Left hindlimb (tissue), 1 donor: Measurements from ENCODE around the gene ZNF697.
"Not testable (repeated sequence)": the region's sequence is repeated elsewhere in the genome, so short reads cannot be mapped to it uniquely, and the experiment has no call there.

Source experiments
- DNase-seq: peaks from one replicate; pipeline ENCODE4 v3.0.0-alpha.2; 2018

Gene ZNF697

GRCh38 chr1:119647734-119648619, at the start of gene ZNF697:
ZNF697 (minus strand) TSS chr1:119648266; CDS start chr1:119626100, 22,166 bp downstream.
- peak; percentile 96 for DNase-seq

- DNase-seq: no peak
Observed at GRCh38 chr1:119697598-119697997, 49.5 kb upstream of the ZNF697 start.

DNA sequence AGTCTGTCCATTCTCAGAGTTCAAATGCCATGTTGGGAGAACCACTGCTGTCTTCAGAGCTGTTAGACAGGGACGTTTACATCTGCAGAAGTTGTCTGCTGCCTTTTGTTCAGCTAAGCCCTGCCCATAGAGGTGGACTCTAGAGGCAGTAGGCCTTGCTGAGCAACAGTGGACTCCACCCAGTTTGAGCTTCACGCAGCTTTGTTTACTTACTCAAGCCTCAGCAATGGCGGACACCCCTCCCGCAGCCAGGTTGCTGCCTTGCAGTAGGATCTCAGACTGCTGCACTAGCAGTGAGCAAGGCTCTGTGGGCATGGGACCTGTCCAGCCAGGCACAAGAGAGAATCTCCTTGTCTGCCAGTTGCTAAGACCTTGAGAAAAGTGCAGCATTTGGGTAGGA, 48.8 kb upstream of the ZNF697 start:
- not testable (repeated sequence) for DNase-seq

GRCh38 chr1:119689511-119689910, 41.4 kb upstream of the ZNF697 start:
- DNase-seq: no peak

- no peak for DNase-seq
Observed at GRCh38 chr1:119688810-119689209, 40.7 kb upstream of the ZNF697 start.

- no peak for DNase-seq
Observed at GRCh38 chr1:119687434-119688079, 39.5 kb upstream of the ZNF697 start.

DNA sequence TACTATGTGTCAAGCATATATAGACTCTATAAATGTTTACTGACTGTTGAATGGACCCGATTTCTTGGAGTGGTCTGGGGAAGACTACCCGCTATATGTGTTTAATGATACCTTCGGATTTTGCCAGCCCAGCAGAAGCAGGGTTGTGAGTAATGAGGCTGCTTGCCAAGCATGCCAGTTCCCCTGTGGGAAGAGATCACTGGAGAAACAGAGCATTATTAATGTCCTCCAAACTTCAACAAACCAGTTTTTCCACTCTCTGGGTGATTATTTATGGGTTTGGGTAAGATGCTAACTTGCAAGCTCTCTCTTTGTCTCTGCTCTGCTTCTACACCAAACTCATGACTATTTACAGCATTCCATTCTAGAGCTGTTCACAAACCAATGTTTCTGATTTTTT, 38.6 kb upstream of the ZNF697 start:
- DNase-seq: no peak

- DNase-seq: no peak
Observed at GRCh38 chr1:119683893-119684292, 35.8 kb upstream of the ZNF697 start.

DNA sequence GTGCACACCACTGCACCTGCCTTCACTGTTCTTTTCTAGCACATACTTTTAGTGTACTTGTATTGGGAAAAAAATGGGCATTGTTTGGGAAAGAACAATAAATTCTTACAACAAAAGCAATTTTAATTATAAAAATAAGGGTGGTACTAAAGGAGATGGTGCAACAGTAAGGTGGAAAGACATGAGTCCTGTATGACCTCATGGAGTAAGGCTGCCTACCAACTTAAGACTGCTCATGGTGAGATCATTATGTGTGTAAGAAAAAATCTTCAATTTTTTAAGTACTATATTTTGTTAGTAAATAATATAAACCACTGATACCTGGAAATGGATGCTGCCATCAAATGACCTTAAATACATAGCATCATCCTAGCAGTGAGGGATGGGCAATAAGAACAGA, 34.1 kb upstream of the ZNF697 start:
- no peak for DNase-seq

GRCh38 chr1:119681560-119681959, 33.5 kb upstream of the ZNF697 start:
- no peak for DNase-seq

DNA sequence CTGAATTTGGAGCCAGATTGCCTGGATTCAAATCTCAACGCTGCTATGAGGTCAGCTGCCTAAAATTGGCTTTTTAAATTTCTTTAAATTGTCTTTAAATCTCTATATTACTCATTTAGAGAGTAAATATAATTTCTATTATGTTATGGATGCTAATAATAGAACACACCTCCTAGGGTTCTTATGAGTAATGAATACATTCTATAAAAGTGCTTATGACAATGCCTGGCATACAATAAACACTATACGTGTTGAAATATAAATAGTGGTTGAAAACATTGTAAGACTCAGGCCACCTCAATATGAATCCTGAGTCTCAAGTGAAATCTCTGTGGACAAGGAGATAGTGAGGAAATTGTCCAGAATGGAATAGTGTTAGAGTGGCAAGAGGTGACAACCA, 32.7 kb upstream of the ZNF697 start:
- DNase-seq: no peak

- no peak for DNase-seq
Observed at GRCh38 chr1:119680193-119680592, 32.1 kb upstream of the ZNF697 start.

GRCh38 chr1:119679223-119679622, 31.2 kb upstream of the ZNF697 start:
- DNase-seq: no peak

GRCh38 chr1:119676571-119677206, 28.6 kb upstream of the ZNF697 start:
- no peak for DNase-seq

DNA sequence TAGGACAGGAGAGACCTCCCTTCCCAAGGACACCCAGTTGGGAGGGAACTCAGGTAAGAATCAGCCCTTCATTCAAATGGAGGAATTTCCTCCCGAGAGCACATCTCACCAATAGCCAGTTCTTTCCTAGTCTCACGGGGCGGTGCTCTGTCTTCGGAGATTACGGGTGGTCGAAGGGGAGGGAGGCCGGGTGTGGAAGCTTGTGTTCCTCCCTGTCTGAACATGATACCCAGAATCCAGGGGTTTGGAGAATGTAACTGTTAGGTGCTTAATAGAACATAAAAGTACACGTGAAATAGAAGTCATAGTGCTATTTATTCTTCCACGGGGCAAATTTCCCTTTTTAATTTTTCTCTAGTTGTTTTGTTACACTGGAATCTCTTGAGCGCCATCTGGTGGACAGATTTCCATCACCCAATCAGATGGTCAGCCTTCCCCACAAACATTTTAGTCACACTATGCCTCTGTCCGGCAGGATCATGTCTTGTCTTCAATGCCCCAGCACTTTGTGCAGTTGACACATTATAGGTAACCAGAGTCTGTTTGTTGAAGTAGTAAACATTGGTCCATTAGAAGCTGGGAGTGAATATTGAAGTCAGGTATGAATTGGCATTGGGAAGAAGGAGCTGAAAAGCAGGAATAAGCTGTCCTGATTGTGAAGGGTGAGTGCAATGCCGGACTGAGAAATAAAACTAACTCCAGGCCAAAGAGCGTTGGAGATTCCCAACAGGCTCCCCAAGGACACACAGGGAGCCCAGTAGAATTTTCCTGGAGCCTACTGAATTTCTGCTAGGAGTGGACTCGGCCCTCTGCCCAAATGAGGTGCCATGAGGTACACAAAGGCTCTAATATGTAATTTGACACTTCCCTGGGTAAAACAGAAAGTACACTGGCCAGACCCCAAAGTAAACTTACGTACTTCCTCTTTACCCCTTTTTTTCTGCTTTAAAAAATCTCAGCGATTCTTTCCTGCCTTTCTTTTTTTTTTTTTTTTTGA, 27.6 kb upstream of the ZNF697 start:
- DNase-seq: peak; percentile 81

GRCh38 chr1:119674835-119675289, 26.8 kb upstream of the ZNF697 start:
- DNase-seq: peak; percentile 41

DNA sequence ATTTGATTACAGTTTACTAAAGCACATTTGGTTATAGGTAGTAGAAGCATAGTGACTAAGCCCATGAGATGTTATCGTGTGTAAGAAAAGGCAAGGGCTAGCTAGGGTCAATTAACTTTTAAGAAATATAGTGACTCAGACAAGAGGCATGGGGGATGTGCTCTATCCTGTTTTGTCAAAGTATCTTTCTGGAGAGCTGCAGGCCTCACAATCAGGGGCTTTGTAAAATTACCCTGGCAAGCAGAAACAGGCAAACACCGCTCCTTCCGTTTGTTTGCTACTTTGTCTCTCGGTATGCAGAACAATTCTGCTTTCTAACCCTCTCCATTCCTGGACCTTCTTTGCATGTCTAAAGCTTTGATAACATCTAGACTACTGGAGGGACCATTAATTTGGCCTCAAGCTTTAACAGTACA, 26.1 kb upstream of the ZNF697 start:
- no peak for DNase-seq

- no peak for DNase-seq
Observed at GRCh38 chr1:119673171-119673940, 25.3 kb upstream of the ZNF697 start.

DNA sequence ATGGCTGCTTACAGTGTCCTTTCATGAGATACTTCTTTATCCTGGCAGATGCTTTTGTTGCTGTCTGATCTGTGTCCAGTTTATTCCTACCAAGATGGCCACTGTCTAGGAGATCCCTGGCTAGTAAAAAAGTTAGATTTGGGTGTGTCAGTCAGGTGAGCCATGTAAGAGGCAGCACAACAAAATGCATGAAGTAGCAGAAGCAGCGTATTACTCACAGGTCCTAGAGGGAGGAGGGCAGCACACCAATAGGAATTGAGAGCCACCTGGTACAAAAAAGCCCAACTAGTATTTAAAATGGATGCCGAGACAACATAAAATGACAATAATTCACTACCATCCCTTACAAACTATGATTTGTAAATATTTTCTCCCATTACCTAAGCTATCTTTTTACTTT, 22.8 kb upstream of the ZNF697 start:
- no peak for DNase-seq

DNA sequence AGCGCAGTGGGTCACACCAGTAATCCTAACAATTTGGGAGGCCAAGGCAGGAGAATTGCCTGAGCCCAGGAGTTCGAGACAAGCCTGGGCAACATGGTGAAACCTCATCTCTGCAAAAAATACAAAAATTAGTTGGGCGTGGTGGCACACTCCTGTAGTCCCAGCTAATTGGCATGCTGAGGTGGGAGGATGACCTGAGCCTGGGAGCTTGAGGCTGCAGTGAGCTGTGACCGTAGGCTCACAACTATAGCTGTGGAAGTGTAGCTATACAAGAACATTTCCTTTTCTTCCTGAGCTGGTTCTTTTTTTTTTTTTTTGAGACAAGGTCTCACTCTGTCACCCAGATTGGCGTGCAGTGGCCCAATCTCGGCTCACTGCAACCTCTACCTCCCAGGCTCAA, 19.1 kb upstream of the ZNF697 start:
- DNase-seq: no peak

DNA sequence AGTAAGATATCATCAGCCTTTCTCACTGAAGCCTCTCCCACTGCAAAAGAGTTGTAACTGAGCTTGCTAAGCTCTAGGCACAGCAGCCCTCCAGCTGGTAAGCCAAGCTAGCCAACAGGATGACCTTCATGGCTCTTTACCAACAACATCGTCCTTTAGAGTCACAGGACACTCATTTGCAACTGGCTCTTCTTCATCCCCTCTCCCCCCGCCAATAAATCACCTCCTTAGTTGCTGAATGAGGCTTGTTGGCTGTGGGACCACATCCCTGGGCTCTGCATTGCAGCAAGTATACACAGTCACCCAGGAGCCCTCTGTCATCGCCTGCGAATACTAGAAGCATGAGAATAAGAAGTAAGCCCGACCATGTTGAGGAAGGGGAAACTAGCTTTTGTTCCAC, 16.0 kb upstream of the ZNF697 start:
- DNase-seq: no peak

- DNase-seq: no peak
Observed at GRCh38 chr1:119662034-119662437, 14.0 kb upstream of the ZNF697 start.
